Activated effector memory CD4-positive, alpha-beta T cell treated with Interleukin-2 at 50 U/mL for 16 hours (primary cell): ENCODE data around the gene TLNRD1.

Source experiments
- DNase-seq: peaks from one replicate; pipeline ENCODE4 v3.0.0-alpha.2; 2020

Gene TLNRD1

GRCh38 chr15:81002331-81003096 lies 1.8 kb downstream of the TLNRD1 start:
- DNase-seq: no peak

- no peak for DNase-seq
These were observed 2.3 kb downstream of the TLNRD1 start for GRCh38 chr15:81003097-81003350.

GRCh38 chr15:81006124-81006523 lies 5.4 kb downstream of the TLNRD1 start:
- no peak for DNase-seq

GRCh38 chr15:81007428-81008064 lies 6.8 kb downstream of the TLNRD1 start:
- no peak for DNase-seq

GRCh38 chr15:81008312-81008711 lies 7.6 kb downstream of the TLNRD1 start:
- no peak for DNase-seq

GRCh38 chr15:81010086-81010485 lies 9.4 kb downstream of the TLNRD1 start:
- no peak for DNase-seq

GRCh38 chr15:81011593-81011992 lies 10.9 kb downstream of the TLNRD1 start:
- DNase-seq: no peak

- DNase-seq: no peak
These were observed 11.9 kb downstream of the TLNRD1 start for GRCh38 chr15:81012588-81012987.

GRCh38 chr15:81013396-81013929 lies 12.7 kb downstream of the TLNRD1 start:
- DNase-seq: no peak

GRCh38 chr15:81014446-81015093 lies 13.8 kb downstream of the TLNRD1 start:
- DNase-seq: no peak

GRCh38 chr15:81015621-81016488 lies 15.1 kb downstream of the TLNRD1 start:
- DNase-seq: no peak

- no peak for DNase-seq
These were observed 15.9 kb downstream of the TLNRD1 start for GRCh38 chr15:81016489-81017068.

- DNase-seq: no peak
These were observed 17.5 kb downstream of the TLNRD1 start for GRCh38 chr15:81018197-81018596.

- no peak for DNase-seq
These were observed 20.6 kb downstream of the TLNRD1 start for GRCh38 chr15:81021321-81021720.

GRCh38 chr15:81023483-81024264 lies 23.0 kb downstream of the TLNRD1 start:
- DNase-seq: no peak

- no peak for DNase-seq
These were observed 23.6 kb downstream of the TLNRD1 start for GRCh38 chr15:81024265-81024872.

GRCh38 chr15:81024936-81025335 lies 24.2 kb downstream of the TLNRD1 start:
- DNase-seq: no peak

GRCh38 chr15:81025721-81026370 lies 25.1 kb downstream of the TLNRD1 start:
- DNase-seq: no peak

- no peak for DNase-seq
These were observed 26.3 kb downstream of the TLNRD1 start for GRCh38 chr15:81026836-81027599.
